Liver (tissue), 3 donors: ENCODE measurements around the gene CPAMD8.

Experiments
- RAD21 ChIP-seq, 2 donors: IDR thresholded peaks; 2 replicates each; pipeline ENCODE4 v1.6.1; 2016; ENCODE audit warnings: antibody characterized with exemption in 2 of 2, mild to moderate bottlenecking in 2 of 2
- RXRA ChIP-seq, 2 donors: IDR thresholded peaks; 2 replicates each; pipeline ENCODE4 v1.6.1; 2017 to 2018; ENCODE audit warnings: antibody characterized with exemption in 2 of 2, mild to moderate bottlenecking in 1 of 2
- SP1 ChIP-seq: IDR thresholded peaks from 2 replicates; pipeline ENCODE4 v1.6.1; 2018; ENCODE audit warnings: antibody characterized with exemption, mild to moderate bottlenecking
- YY1 ChIP-seq: IDR thresholded peaks from 2 replicates; pipeline ENCODE4 v1.6.1; 2016; ENCODE audit warnings: antibody characterized with exemption, mild to moderate bottlenecking
- TF ChIP-seq, protein P1 (sequence below): fragments of 150-350 bp; IDR thresholded peaks from 2 replicates; pipeline ENCODE4 v1.5.1; 2017; ENCODE audit warnings: improper control_type of control experiment, low read depth, low read length; ENCODE audit not compliant: missing input control
- donor health status: healthy.
- donor health status: healthy.

DNA sequence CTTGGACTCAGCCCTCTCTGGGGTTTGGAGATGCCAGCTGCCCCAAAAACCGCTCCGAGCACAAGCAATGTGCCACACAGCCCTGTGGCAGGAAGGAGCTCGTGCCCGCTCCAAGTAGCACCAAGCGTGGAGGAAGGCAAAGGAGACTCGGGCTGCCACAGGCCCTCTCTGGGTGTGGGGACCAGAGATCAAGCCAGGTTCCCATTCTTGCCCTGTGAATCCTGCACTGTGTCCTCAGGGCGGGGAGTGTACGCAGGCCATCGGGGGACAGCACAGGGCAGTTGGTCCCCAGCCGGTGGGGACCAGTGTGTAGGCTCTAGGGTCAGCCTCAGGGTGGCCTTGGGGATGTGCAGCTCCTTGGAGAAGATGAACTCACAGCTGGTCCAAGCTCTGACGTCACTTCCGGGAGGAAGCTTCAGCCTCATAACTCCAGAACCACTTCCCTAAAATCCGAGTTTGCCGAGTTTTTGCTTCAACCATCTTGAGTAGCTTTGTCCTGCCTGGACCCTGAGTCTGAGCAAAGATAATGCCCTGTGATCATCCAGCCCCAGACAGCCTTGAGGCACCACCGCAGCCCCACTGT lies 9.3 kb upstream of the CPAMD8 start:
- TF ChIP-seq, protein P1, sequence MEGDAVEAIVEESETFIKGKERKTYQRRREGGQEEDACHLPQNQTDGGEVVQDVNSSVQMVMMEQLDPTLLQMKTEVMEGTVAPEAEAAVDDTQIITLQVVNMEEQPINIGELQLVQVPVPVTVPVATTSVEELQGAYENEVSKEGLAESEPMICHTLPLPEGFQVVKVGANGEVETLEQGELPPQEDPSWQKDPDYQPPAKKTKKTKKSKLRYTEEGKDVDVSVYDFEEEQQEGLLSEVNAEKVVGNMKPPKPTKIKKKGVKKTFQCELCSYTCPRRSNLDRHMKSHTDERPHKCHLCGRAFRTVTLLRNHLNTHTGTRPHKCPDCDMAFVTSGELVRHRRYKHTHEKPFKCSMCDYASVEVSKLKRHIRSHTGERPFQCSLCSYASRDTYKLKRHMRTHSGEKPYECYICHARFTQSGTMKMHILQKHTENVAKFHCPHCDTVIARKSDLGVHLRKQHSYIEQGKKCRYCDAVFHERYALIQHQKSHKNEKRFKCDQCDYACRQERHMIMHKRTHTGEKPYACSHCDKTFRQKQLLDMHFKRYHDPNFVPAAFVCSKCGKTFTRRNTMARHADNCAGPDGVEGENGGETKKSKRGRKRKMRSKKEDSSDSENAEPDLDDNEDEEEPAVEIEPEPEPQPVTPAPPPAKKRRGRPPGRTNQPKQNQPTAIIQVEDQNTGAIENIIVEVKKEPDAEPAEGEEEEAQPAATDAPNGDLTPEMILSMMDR, result no peak
- TF ChIP-seq YY1 (no peak), SP1 (no peak), RAD21 (IDR thresholded peaks at IDR 0.05) (no peak), RXRA (IDR thresholded peaks at IDR 0.05) (no peak)
